OCI-M2 (cell line): ENCODE results near the gene RAB11FIP5.

Source experiments
- DNase-seq: peaks from one replicate; lab custom pipeline; 2025; ENCODE audit not compliant: unreplicated experiment; lab: John Stamatoyannopoulos, UW

RAB11FIP5 gene

DNA sequence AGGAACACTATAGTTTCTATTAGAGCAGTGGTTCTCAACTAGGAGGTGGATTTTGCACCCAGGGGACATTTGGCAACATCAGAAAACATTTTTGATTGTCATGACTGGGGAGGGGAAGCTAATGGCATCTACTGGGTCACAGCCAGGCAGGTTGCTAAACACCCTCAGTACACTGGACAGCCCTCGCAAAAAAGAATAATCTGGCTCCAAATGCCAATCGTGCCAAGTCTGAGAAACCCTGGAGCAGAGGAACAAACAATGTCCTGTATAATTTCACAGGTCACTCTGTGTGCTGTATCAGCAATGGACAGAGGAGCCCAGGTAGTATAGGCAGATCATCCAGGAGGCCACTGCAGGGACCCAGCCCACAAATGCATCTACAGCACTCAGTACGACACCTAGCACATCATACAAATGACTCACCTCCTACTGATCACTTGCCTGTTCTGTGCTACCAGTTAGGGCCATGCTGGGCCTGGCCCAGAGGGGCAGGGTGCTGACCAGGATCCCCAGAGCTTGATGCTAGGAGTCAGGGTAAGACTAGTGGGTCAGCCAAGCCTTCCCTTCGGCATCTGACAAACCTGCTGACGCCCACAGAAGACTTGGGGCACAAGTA, 78.9 kb downstream of the RAB11FIP5 start:
- DNase-seq: no peak

DNA sequence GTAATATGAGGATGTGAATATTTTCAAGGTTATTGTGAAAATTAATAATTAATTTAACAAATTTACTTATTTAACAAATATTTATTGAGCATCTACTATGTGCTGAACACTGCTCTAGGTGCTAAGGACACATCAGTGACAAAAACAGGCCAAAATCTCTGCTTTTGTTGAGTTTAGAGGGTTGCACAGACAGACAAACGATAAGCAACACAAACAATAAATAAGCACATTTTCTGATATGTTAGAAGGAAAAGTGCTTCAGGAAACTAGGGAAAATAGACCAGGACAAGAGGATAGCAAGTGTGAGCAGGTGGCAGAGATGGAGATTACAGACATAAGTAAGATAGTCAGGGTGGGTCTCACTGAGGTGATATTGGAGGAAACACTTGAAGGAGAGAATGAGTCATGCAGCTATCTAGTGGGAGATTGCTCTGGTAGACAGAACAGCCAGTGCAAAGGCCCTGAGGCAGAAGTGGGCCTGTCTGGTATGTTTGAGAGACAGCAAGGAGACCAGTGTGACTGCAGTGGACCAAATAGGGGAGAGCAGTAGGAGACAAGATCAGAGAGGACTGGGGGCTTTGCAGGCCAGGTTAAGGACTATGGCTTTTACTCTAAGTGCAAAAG, 79.5 kb downstream of the RAB11FIP5 start:
- DNase-seq: no peak

DNA sequence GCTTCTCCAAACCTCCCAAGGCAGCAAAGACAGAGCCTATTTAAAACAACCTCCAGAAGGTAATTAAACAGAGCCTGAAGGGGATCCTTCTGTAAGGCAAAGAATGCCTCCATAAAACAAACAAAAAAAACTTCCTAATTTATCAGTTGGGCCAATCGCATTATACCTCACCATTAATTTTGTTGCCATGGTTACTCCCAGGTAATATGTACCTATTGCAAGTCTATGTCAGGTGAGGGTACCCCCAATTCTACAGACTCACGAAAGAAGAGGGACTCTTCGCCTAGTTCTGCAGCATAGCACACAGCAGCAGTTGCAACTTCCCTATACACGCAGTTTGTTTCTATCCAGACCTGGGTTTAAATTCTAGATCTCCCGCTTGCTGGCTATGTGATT, 80.0 kb downstream of the RAB11FIP5 start:
- DNase-seq: no peak

DNA sequence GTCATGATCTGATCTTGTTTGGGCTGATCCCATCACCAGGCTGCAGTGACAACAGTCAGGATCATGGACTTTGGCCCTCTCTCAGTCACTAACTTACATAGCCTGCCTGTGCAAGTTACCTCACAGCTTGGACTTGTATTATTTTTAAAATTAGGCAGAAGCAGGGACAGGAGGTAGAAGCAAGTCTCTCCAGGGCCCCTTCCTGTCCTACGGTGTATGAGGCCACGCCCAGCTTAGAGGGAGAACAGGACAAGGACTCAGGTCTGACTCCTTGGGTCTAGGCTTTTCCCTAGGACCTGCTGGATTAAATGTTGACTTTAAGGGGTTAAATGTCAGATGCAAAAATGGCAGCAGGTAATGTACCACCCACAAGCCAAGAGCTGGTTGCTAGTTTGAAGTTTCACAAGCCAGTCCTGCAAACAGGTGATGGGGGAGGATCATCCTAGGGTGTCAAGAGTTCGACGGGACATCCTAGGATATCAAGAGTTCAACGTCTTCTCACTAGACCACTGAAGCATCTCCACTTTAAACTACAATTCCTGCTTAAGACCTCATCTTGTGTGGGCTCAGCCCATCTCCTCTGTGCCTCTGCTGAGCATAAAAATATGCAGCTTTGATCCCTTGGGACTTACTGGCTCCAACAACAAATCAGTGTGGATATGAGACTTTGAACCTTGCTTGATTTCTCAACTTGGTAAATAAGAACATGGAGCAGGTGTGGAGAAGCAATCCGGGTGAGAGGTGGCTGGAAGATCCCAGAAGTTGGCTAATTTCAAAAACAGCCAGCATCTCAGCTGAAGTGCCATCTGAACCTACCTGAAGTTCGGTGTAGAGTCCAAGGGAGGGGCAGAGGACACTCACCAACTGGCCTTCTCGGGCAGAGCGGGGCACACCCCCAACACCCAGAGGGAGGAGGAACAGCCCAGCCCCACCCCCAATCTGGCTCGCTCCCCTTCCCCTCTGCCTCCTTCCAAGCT, 80.7 kb downstream of the RAB11FIP5 start:
- no peak for DNase-seq

DNA sequence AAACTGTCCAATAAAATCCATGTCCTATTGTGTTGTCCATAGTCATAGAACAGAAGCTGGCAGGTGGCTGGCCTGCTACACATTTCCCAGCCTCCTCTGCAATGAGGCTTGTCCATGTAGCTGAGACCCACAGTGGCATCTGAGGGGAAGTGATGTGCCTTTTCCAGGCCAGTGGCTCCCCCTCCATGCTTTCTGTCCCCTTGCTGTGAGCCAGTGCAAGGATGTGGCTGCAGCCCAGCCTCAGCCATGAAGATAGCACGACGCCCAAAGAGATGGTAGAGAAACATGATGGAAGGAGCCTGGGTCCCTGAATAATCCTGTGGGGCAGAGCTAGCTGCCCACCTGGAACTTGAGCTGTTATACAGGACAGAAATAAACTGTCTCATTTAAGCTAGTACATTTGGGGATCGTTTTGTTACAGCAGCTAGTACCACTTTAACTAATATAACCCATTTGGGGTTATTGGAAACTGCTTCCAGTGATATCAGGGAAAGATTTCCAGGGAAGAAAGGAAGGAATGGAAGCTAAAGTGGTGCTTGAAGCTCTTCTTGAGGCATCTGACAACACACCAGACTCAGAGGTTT, 81.6 kb downstream of the RAB11FIP5 start:
- DNase-seq: no peak

DNA sequence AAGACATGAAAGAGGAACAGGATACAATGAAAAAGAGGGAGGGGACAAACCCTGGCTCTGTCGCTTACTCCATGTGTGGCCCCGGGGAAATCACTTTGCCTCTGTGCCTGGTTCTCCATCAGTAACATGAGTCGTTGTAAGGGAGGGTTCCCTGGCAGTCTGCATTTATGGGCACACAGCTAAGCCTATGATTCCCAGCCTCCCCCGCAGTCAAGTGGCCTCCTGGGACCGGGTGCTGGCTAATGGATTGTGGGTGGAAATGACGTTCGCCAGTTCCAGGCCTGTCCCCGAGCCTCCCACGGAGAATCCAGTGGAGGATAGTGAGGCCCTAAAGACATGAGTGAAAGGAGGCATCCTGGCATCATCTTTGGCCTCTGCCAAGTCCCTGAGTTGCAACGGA, 83.9 kb downstream of the RAB11FIP5 start:
- no peak for DNase-seq

- DNase-seq: no peak
Measured at GRCh38 chr2:73027340-73027739, 85.4 kb downstream of the RAB11FIP5 start.

- no peak for DNase-seq
Measured at GRCh38 chr2:73023497-73023896, 89.3 kb downstream of the RAB11FIP5 start.
